ENCODE data around the gene LEMD2.
"Not testable (repeated sequence)": the region's sequence is repeated elsewhere in the genome, so short reads cannot be mapped to it uniquely, and the experiment has no call there.

LEMD2 gene

GRCh38 chr6:33788694-33789549 is at the start of gene LEMD2:
LEMD2 (minus strand) TSS chr6:33789130; CDS start chr6:33789116, 14 bp downstream.
- no peaks in the 10 kb centered on the region for H3K27me3 Mint-ChIP-seq
- no peaks in the 10 kb centered on the region for H3K36me3 Mint-ChIP-seq
- H3K9me3 Mint-ChIP-seq (ENCODE audit: low read depth), result no peaks in the 10 kb centered on the region
- peak within 1 kb of the TSS; percentile 97 for H3K4me3 Mint-ChIP-seq
- peak within 1 kb of the TSS; percentile 97 for H3K27ac Mint-ChIP-seq
- H3K4me1 Mint-ChIP-seq (ENCODE audit: low read depth), result peaks cover 48% of the 10 kb centered on the region

- H3K27me3 Mint-ChIP-seq, result no peaks in the 10 kb centered on the region
- H3K4me1 Mint-ChIP-seq (ENCODE audit: low read depth), result peaks cover 11% of the 10 kb centered on the region
- no peak overlapping the region for H3K27ac Mint-ChIP-seq
- H3K36me3 Mint-ChIP-seq, result no peaks in the 10 kb centered on the region
- no peaks in the 10 kb centered on the region for H3K9me3 Mint-ChIP-seq (ENCODE audit: low read depth)
- no peak overlapping the region for H3K4me3 Mint-ChIP-seq
These were observed 49.2 kb upstream of the LEMD2 start for GRCh38 chr6:33837971-33838665.

GRCh38 chr6:33836806-33837469 is 48.0 kb upstream of the LEMD2 start:
- Mint-ChIP-seq H3K27me3 (no peaks in the 10 kb centered on the region), H3K4me1 (ENCODE audit: low read depth) (peaks cover 11% of the 10 kb centered on the region), H3K9me3 (ENCODE audit: low read depth) (no peaks in the 10 kb centered on the region), H3K4me3 (no peak overlapping the region), H3K36me3 (no peaks in the 10 kb centered on the region), H3K27ac (no peak overlapping the region)

GRCh38 chr6:33834401-33835392 is 45.8 kb upstream of the LEMD2 start:
- Mint-ChIP-seq H3K4me3 (no peak overlapping the region), H3K9me3 (ENCODE audit: low read depth) (no peaks in the 10 kb centered on the region), H3K27ac (no peak overlapping the region), H3K36me3 (no peaks in the 10 kb centered on the region), H3K4me1 (ENCODE audit: low read depth) (peaks cover 1% of the 10 kb centered on the region), H3K27me3 (peaks cover 1% of the 10 kb centered on the region)

- H3K27ac Mint-ChIP-seq, result no peak overlapping the region
- no peaks in the 10 kb centered on the region for H3K4me1 Mint-ChIP-seq (ENCODE audit: low read depth)
- no peak overlapping the region for H3K4me3 Mint-ChIP-seq
- peaks cover 1% of the 10 kb centered on the region for H3K27me3 Mint-ChIP-seq
- H3K36me3 Mint-ChIP-seq, result no peaks in the 10 kb centered on the region
- no peaks in the 10 kb centered on the region for H3K9me3 Mint-ChIP-seq (ENCODE audit: low read depth)
These were observed 44.7 kb upstream of the LEMD2 start for GRCh38 chr6:33833599-33833998.

- H3K27ac Mint-ChIP-seq; H3K27me3 Mint-ChIP-seq; H3K9me3 Mint-ChIP-seq (ENCODE audit: low read depth): not testable (repeated sequence)
These were observed 43.9 kb upstream of the LEMD2 start for GRCh38 chr6:33832831-33833230.

GRCh38 chr6:33831725-33832124 is 42.8 kb upstream of the LEMD2 start:
- not testable (repeated sequence) for H3K36me3 Mint-ChIP-seq; H3K4me1 Mint-ChIP-seq (ENCODE audit: low read depth); H3K27me3 Mint-ChIP-seq; H3K27ac Mint-ChIP-seq; H3K4me3 Mint-ChIP-seq; H3K9me3 Mint-ChIP-seq (ENCODE audit: low read depth)

More at GRCh38 chr6:33832831-33833230, 43.9 kb upstream of the LEMD2 start:
- H3K36me3 Mint-ChIP-seq; H3K4me1 Mint-ChIP-seq (ENCODE audit: low read depth); H3K4me3 Mint-ChIP-seq: not testable (repeated sequence)

GRCh38 chr6:33830635-33831240 is 41.8 kb upstream of the LEMD2 start:
- no peaks in the 10 kb centered on the region for H3K36me3 Mint-ChIP-seq
- no peaks in the 10 kb centered on the region for H3K9me3 Mint-ChIP-seq (ENCODE audit: low read depth)
- no peak overlapping the region for H3K27ac Mint-ChIP-seq
- H3K27me3 Mint-ChIP-seq, result peaks cover 1% of the 10 kb centered on the region
- no peak overlapping the region for H3K4me3 Mint-ChIP-seq
- H3K4me1 Mint-ChIP-seq (ENCODE audit: low read depth), result no peaks in the 10 kb centered on the region

GRCh38 chr6:33828764-33829731 is 40.1 kb upstream of the LEMD2 start:
- Mint-ChIP-seq H3K27me3 (peaks cover 1% of the 10 kb centered on the region), H3K4me1 (ENCODE audit: low read depth) (no peaks in the 10 kb centered on the region), H3K9me3 (ENCODE audit: low read depth) (no peaks in the 10 kb centered on the region), H3K27ac (no peak overlapping the region), H3K4me3 (no peak overlapping the region), H3K36me3 (no peaks in the 10 kb centered on the region)

- peaks cover 1% of the 10 kb centered on the region for H3K27me3 Mint-ChIP-seq
- no peaks in the 10 kb centered on the region for H3K36me3 Mint-ChIP-seq
- H3K4me1 Mint-ChIP-seq (ENCODE audit: low read depth), result no peaks in the 10 kb centered on the region
- no peak overlapping the region for H3K4me3 Mint-ChIP-seq
- no peak overlapping the region for H3K27ac Mint-ChIP-seq
- no peaks in the 10 kb centered on the region for H3K9me3 Mint-ChIP-seq (ENCODE audit: low read depth)
These were observed 39.5 kb upstream of the LEMD2 start for GRCh38 chr6:33828452-33828763.

GRCh38 chr6:33827546-33828451 is 38.9 kb upstream of the LEMD2 start:
- Mint-ChIP-seq H3K27me3 (peaks cover 1% of the 10 kb centered on the region), H3K27ac (no peak overlapping the region), H3K9me3 (ENCODE audit: low read depth) (no peaks in the 10 kb centered on the region)

GRCh38 chr6:33826537-33826936 is 37.6 kb upstream of the LEMD2 start:
- Mint-ChIP-seq H3K36me3 (no peaks in the 10 kb centered on the region), H3K4me3 (no peak overlapping the region), H3K27me3 (peaks cover 1% of the 10 kb centered on the region), H3K4me1 (ENCODE audit: low read depth) (no peaks in the 10 kb centered on the region), H3K27ac (no peak overlapping the region), H3K9me3 (ENCODE audit: low read depth) (no peaks in the 10 kb centered on the region)

More at GRCh38 chr6:33827546-33828451, 38.9 kb upstream of the LEMD2 start:
- Mint-ChIP-seq H3K4me1 (ENCODE audit: low read depth) (no peaks in the 10 kb centered on the region), H3K36me3 (no peaks in the 10 kb centered on the region), H3K4me3 (no peak overlapping the region)

Measured in activated naive CD8-positive, alpha-beta T cell (primary cell).